ENCODE results near the gene CADM1.

DNA sequence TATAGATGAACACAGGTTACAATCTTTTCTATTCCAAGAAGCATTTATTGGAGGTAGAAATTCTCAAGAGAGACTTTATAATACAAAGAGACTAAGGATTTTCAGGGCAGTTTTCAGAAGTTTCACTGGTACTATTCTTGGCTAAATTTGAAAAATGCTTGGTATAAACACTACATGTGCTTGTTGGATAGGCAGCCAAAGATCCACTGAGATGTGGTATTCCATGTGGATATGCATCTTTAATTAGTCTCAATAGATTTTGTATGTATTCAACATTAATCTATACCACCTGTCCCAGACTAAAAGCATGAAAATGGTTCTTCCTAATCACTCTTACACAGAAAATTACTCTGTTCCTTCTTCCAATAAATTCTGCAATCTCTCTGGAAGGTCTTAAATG lies 232.6 kb downstream of the CADM1 start:
- TF ChIP-seq, protein P1, sequence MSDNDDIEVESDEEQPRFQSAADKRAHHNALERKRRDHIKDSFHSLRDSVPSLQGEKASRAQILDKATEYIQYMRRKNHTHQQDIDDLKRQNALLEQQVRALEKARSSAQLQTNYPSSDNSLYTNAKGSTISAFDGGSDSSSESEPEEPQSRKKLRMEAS (IDR thresholded peaks at IDR 0.05; ENCODE audit: low read depth, low read length) = no peak
- TF ChIP-seq, protein P2, sequence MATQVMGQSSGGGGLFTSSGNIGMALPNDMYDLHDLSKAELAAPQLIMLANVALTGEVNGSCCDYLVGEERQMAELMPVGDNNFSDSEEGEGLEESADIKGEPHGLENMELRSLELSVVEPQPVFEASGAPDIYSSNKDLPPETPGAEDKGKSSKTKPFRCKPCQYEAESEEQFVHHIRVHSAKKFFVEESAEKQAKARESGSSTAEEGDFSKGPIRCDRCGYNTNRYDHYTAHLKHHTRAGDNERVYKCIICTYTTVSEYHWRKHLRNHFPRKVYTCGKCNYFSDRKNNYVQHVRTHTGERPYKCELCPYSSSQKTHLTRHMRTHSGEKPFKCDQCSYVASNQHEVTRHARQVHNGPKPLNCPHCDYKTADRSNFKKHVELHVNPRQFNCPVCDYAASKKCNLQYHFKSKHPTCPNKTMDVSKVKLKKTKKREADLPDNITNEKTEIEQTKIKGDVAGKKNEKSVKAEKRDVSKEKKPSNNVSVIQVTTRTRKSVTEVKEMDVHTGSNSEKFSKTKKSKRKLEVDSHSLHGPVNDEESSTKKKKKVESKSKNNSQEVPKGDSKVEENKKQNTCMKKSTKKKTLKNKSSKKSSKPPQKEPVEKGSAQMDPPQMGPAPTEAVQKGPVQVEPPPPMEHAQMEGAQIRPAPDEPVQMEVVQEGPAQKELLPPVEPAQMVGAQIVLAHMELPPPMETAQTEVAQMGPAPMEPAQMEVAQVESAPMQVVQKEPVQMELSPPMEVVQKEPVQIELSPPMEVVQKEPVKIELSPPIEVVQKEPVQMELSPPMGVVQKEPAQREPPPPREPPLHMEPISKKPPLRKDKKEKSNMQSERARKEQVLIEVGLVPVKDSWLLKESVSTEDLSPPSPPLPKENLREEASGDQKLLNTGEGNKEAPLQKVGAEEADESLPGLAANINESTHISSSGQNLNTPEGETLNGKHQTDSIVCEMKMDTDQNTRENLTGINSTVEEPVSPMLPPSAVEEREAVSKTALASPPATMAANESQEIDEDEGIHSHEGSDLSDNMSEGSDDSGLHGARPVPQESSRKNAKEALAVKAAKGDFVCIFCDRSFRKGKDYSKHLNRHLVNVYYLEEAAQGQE (IDR thresholded peaks at IDR 0.05; ENCODE audit: low read depth, low read length) = no peak
- TF ChIP-seq JUNB (IDR thresholded peaks at IDR 0.05) (no peak), MXI1 (IDR thresholded peaks at IDR 0.05; ENCODE audit: low read depth, low read length) (no peak), IRF4 (IDR thresholded peaks at IDR 0.05; ENCODE audit: low read depth, low read length) (no peak), KDM1A (IDR thresholded peaks at IDR 0.05; ENCODE audit: borderline replicate concordance) (no peak), RBBP5 (conservative IDR thresholded peaks at IDR 0.05) (no peak), CBFB (IDR thresholded peaks at IDR 0.05; ENCODE audit: low read depth) (no peak), TCF12 (IDR thresholded peaks at IDR 0.05; ENCODE audit: low read depth, low read length) (no peak), NBN (IDR thresholded peaks at IDR 0.05) (no peak)
- TF ChIP-seq, protein P3, sequence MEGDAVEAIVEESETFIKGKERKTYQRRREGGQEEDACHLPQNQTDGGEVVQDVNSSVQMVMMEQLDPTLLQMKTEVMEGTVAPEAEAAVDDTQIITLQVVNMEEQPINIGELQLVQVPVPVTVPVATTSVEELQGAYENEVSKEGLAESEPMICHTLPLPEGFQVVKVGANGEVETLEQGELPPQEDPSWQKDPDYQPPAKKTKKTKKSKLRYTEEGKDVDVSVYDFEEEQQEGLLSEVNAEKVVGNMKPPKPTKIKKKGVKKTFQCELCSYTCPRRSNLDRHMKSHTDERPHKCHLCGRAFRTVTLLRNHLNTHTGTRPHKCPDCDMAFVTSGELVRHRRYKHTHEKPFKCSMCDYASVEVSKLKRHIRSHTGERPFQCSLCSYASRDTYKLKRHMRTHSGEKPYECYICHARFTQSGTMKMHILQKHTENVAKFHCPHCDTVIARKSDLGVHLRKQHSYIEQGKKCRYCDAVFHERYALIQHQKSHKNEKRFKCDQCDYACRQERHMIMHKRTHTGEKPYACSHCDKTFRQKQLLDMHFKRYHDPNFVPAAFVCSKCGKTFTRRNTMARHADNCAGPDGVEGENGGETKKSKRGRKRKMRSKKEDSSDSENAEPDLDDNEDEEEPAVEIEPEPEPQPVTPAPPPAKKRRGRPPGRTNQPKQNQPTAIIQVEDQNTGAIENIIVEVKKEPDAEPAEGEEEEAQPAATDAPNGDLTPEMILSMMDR (IDR thresholded peaks at IDR 0.05 in 2 of 3, conservative IDR thresholded peaks at IDR 0.05 in 1 of 3; ENCODE audit: control insufficient read depth in 2 of 3, extremely low read depth in 1 of 3, insufficient read depth in 1 of 3, low read depth in 3 of 3, low read length in 3 of 3) = no peak
- TF ChIP-seq, protein P4, sequence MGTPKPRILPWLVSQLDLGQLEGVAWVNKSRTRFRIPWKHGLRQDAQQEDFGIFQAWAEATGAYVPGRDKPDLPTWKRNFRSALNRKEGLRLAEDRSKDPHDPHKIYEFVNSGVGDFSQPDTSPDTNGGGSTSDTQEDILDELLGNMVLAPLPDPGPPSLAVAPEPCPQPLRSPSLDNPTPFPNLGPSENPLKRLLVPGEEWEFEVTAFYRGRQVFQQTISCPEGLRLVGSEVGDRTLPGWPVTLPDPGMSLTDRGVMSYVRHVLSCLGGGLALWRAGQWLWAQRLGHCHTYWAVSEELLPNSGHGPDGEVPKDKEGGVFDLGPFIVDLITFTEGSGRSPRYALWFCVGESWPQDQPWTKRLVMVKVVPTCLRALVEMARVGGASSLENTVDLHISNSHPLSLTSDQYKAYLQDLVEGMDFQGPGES (IDR thresholded peaks at IDR 0.05) = no peak
- TF ChIP-seq, protein P5, sequence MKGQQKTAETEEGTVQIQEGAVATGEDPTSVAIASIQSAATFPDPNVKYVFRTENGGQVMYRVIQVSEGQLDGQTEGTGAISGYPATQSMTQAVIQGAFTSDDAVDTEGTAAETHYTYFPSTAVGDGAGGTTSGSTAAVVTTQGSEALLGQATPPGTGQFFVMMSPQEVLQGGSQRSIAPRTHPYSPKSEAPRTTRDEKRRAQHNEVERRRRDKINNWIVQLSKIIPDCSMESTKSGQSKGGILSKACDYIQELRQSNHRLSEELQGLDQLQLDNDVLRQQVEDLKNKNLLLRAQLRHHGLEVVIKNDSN (IDR thresholded peaks at IDR 0.05; ENCODE audit: borderline replicate concordance, extremely low read length, insufficient read depth, low read depth, low read length) = no peak
